Measurements from ENCODE around the gene SPTBN4. TPM values are rescaled to one million over a fixed set of nuclear protein-coding genes. Genes with fewer than 3 reads are reported as not detected.

SPTBN4 gene
- total and polyA plus RNA-seq, 2 of the 4 experiments (the other 2 are of a cell fraction): 0.72 to 0.91 TPM

- BruUV-seq (replicated peaks): TSS peak; percentile 83
- 0% methylated on average over 7 of the region's 28 CpGs; no CpG with 5 or more reads in 1 of the 2 experiments for WGBS, 2 experiments (ENCODE audit: extremely low coverage in 2 of 2, insufficient read length in 1 of 2)
- ATAC-seq (ENCODE audit: low read depth): no peak
These were observed 42.0 kb upstream of the SPTBN4 start for GRCh38 chr19:40424637-40425449.

More at GRCh38 chr19:40424637-40425449, 42.0 kb upstream of the SPTBN4 start:
- H3K9ac ChIP-seq (ENCODE audit: low read depth, low read length): peak overlapping the region; percentile 98
- peaks cover 6 to 33% of the 10 kb centered on the region in 2 experiments; a peak in 2 of 4 replicates for H3K79me1 ChIP-seq (ENCODE audit: low read depth in 1 of 2, low read length in 2 of 2)
- peak overlapping the region; percentile 89 for H2BK5ac ChIP-seq (ENCODE audit: low read depth, low read length, poor library complexity, severe bottlenecking)
- H2AK9ac ChIP-seq (replicated peaks; ENCODE audit: low read depth, low read length, poor library complexity): peak overlapping the region; percentile 97
- in situ Hi-C loops (cut with MboI; ENCODE audit: low sequenced_read_pairs): no loop called here
- H3K4ac ChIP-seq (ENCODE audit: low read depth, low read length): peak overlapping the region; percentile 96
- dilution Hi-C loops (cut with HindIII; ENCODE audit: low sequenced_read_pairs, unreplicated experiment): no loop called here
- peak overlapping the region; percentile 81 for H4K5ac ChIP-seq (ENCODE audit: low read depth, low read length)
- peaks cover 10% of the 10 kb centered on the region for H4K20me1 ChIP-seq (ENCODE audit: insufficient read depth, low read length)
- intact Hi-C loops (cut with micrococcal nuclease): loop anchor here (1.0 to 10.0 kb wide), 3 partner anchors 18 to 222 kb away; no protein-coding TSS in a partner anchor
- DNase-seq: peak; percentile 13
- H3K4me3 ChIP-seq (ENCODE audit: insufficient read depth, low read depth, low read length): peak overlapping the region; percentile 71
- peaks cover 12% of the 10 kb centered on the region for H3K36me3 ChIP-seq (ENCODE audit: control insufficient read depth, insufficient read depth, low read length)
- H3K27me3 ChIP-seq (ENCODE audit: control insufficient read depth, insufficient read depth, low read length): no peaks in the 10 kb centered on the region
- peak overlapping the region; percentile 86 to 100 for H4K8ac ChIP-seq (ENCODE audit: low read depth in 2 of 2, low read length in 2 of 2)
- H3K4me2 ChIP-seq (ENCODE audit: low read depth, low read length): peak overlapping the region; percentile 93
- H3K9me1 ChIP-seq (ENCODE audit: insufficient read depth, low read length): no peaks in the 10 kb centered on the region
- peak overlapping the region; percentile 98 for H3K27ac ChIP-seq (ENCODE audit: insufficient read depth, low read length)
- TF ChIP-seq MAFK (IDR thresholded peaks at IDR 0.05; ENCODE audit: low read depth, low read length) (no peak), MXI1 (IDR thresholded peaks at IDR 0.05; ENCODE audit: borderline replicate concordance, low read depth, low read length) (no peak), RCOR1 (IDR thresholded peaks at IDR 0.05; ENCODE audit: insufficient replicate concordance, low read length) (no peak), CTCF (conservative IDR thresholded peaks at IDR 0.05; ENCODE audit: low read depth, low read length) (no peak), SMC3 (IDR thresholded peaks at IDR 0.05; ENCODE audit: low read depth, low read length) (no peak), CHD1 (IDR thresholded peaks at IDR 0.05; ENCODE audit: low read depth, low read length) (no peak), ELK1 (IDR thresholded peaks at IDR 0.05; ENCODE audit: borderline replicate concordance, low read depth, low read length) (no peak), BHLHE40 (IDR thresholded peaks at IDR 0.05; ENCODE audit: low read depth, low read length) (no peak), POLR2A (IDR thresholded peaks at IDR 0.05; ENCODE audit: low read depth, low read length) (no peak; the same call in 1 of the 2 replicates), RAD21 (IDR thresholded peaks at IDR 0.05; ENCODE audit: low read length) (no peak), MAZ (IDR thresholded peaks at IDR 0.05; ENCODE audit: borderline replicate concordance, low read depth, low read length) (no peak; the same call in 1 of the 2 replicates)
- H3K23ac ChIP-seq (ENCODE audit: low read depth, low read length): peak overlapping the region; percentile 97
- ChIA-PET CTCF (interaction anchor here (0.7 to 0.9 kb wide), 3 partner anchors 12 to 41 kb away, joined by 3 read pairs; partner anchors contain the start of gene BLVRB), POLR2A (ENCODE audit: unreplicated experiment) (no interaction called here)
- H2BK120ac ChIP-seq (ENCODE audit: low read depth, low read length): peak overlapping the region; percentile 76
- peak overlapping the region; percentile 100 for H3K56ac ChIP-seq (ENCODE audit: extremely low read depth, insufficient read depth, low read length)
- peak overlapping the region; percentile 97 for H3K14ac ChIP-seq (replicated peaks; ENCODE audit: low read depth, low read length)
- peak overlapping the region; percentile 89 for H2AFZ ChIP-seq (replicated peaks; ENCODE audit: low read length, poor library complexity)
- peak overlapping the region; percentile 98 for H2AK5ac ChIP-seq (ENCODE audit: low read depth, low read length)
- peaks cover 2% of the 10 kb centered on the region; the same call in 1 of the 2 replicates for H3K4me1 ChIP-seq (ENCODE audit: control insufficient read depth, insufficient read depth, low read length)
- H3K9me3 ChIP-seq (ENCODE audit: control insufficient read depth, insufficient read depth, low read length): no peaks in the 10 kb centered on the region
- peak overlapping the region; percentile 23; the same call in 1 of the 2 replicates for H2BK20ac ChIP-seq (ENCODE audit: low read depth, low read length)
- peak overlapping the region; percentile 69 for H2BK15ac ChIP-seq (ENCODE audit: low read depth, low read length)
- peak overlapping the region; percentile 95 for H4K91ac ChIP-seq (ENCODE audit: insufficient read depth, low read depth, low read length)
- peak overlapping the region; percentile 89 for H3K18ac ChIP-seq (ENCODE audit: low read depth, low read length)
